Keratinocyte (primary cell): ENCODE measurements around the gene ZNG1C. TPM values are rescaled to one million over a fixed set of nuclear protein-coding genes. Genes with fewer than 3 reads are reported as not detected.
"Not testable (repeated sequence)": the region's sequence is repeated elsewhere in the genome, so short reads cannot be mapped to it uniquely, and the experiment has no call there.

ENCODE experiments used
- DNase-seq: peaks from one replicate; pipeline ENCODE4 v3.0.0-alpha.2; 2011; ENCODE audit warnings: low read depth, missing footprints, low spot score
- FAIRE-seq: peaks from 2 replicates; lab custom pipeline; 2011; peaks lifted over from hg19 to GRCh38; lab: Jason Lieb, UNC
- H2AFZ ChIP-seq: 2 replicates; pipeline ENCODE4 v1.6.0; 2012; ENCODE audit warnings: low read length, control low read depth, inconsistent platforms; ENCODE audit not compliant: control insufficient read depth
- H3K27ac ChIP-seq: 2 replicates; pipeline ENCODE4 v1.5.1; 2011; ENCODE audit warnings: low read length; ENCODE audit not compliant: control insufficient read depth, insufficient read depth
- H3K27me3 ChIP-seq: 3 replicates; pipeline ENCODE4 v1.6.0; 2011; ENCODE audit warnings: low read length; ENCODE audit not compliant: control insufficient read depth, insufficient read depth; ENCODE audit errors: extremely low read depth
- H3K36me3 ChIP-seq, 2 experiments: 2 replicates in 1 of 2; 3 replicates in 1 of 2; pipeline ENCODE4 v1.5.1; 2011; ENCODE audit warnings: low read length in 2 of 2, mild to moderate bottlenecking in 1 of 2; ENCODE audit not compliant: control insufficient read depth in 2 of 2, insufficient read depth in 2 of 2; ENCODE audit errors: extremely low read depth in 1 of 2
- H3K4me1 ChIP-seq: 3 replicates; pipeline ENCODE4 v1.5.1; 2011; ENCODE audit warnings: low read length; ENCODE audit not compliant: control insufficient read depth, insufficient read depth; ENCODE audit errors: extremely low read depth
- H3K4me2 ChIP-seq: 3 replicates; pipeline ENCODE4 v1.6.0; 2011; ENCODE audit warnings: low read depth, low read length; ENCODE audit not compliant: control insufficient read depth, insufficient read depth; ENCODE audit errors: extremely low read depth
- H3K4me3 ChIP-seq, 3 experiments: fragments of 200-600 bp in 1 of 3; sonication (generic) in 1 of 3; 2 replicates in 2 of 3; 3 replicates in 1 of 3; pipeline ENCODE4 v1.5.1; 2011 to 2016; ENCODE audit warnings: low read length in 3 of 3, mild to moderate bottlenecking in 3 of 3, control low read depth in 2 of 3, inconsistent platforms in 1 of 3, low read depth in 1 of 3, mixed read lengths in 1 of 3, mixed run types in 1 of 3, moderate library complexity in 1 of 3; ENCODE audit not compliant: control insufficient read depth in 2 of 3, insufficient read depth in 2 of 3; ENCODE audit errors: extremely low read depth in 1 of 3
- H3K79me2 ChIP-seq: 2 replicates; pipeline ENCODE4 v1.6.0; 2012; ENCODE audit warnings: low read length; ENCODE audit not compliant: control insufficient read depth, insufficient read depth
- H3K9ac ChIP-seq: 3 replicates; pipeline ENCODE4 v1.6.0; 2011; ENCODE audit warnings: low read length; ENCODE audit not compliant: control insufficient read depth, insufficient read depth; ENCODE audit errors: extremely low read depth
- H3K9me1 ChIP-seq: 3 replicates; pipeline ENCODE4 v1.6.0; 2011; ENCODE audit warnings: low read length; ENCODE audit not compliant: control insufficient read depth, insufficient read depth; ENCODE audit errors: extremely low read depth
- H3K9me3 ChIP-seq: 2 replicates; pipeline ENCODE4 v1.5.1; 2012; ENCODE audit warnings: low read depth, low read length; ENCODE audit not compliant: control insufficient read depth
- H4K20me1 ChIP-seq: 3 replicates; pipeline ENCODE4 v1.6.0; 2011; ENCODE audit warnings: low read length; ENCODE audit not compliant: control insufficient read depth, insufficient read depth; ENCODE audit errors: extremely low read depth
- dilution Hi-C: fragments of 300-500 bp; cut with MboI; formaldehyde crosslinking; loops from one replicate; pipeline ENCODE4 v1.7.0; 2020; ENCODE audit warnings: low sequenced_read_pairs; ENCODE audit not compliant: extremely low pct_ligation_motif_present
- polyA plus RNA-seq, 5 experiments: library from polyadenylated mRNA; depleted of rRNA in 3 of 5; stranded (reverse) in 3 of 5; stranded (forward) in 1 of 5; unstranded in 1 of 5; fragments of >200 nt; gene quantifications; 1 replicate in 1 of 5; 2 replicates in 3 of 5; 3 replicates in 1 of 5; pipeline versions ENCODE4 v1.2.1 to v1.2.3, GENCODE V29; 2011 to 2012; ENCODE audit warnings: missing spikeins in 2 of 5, low read depth in 1 of 5, low replicate concordance in 1 of 5

Gene ZNG1C
- polyA plus RNA-seq, 1 donor (not counting 4 experiments of a cell fraction or from before 2014, with no cell fraction given) = 81.1 TPM

DNA sequence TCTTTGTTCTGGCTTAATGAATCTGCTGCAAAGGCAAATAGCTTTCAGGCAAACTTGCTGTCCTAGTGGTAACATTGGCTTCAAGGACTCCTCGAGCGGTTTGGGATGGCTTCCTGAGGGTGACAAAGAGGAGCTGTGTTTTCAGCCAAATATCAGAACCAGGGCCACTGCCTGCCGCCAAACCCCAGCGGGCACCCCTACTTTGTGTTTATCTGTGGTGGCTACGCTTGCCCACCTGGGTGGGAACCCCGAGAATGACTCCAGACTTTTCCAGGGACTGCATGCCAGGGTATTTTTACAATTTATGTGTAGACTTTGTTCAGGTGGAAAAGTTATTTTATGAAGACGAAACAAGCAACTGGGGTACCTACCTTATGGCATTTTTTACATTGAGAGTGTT, 96.2 kb downstream of the ZNG1C start:
- H2AFZ ChIP-seq, H3K79me2 ChIP-seq, H3K9me3 ChIP-seq, FAIRE-seq, H3K4me1 ChIP-seq, H3K9ac ChIP-seq, H3K27ac ChIP-seq, H3K36me3 ChIP-seq, dilution Hi-C loops, H3K9me1 ChIP-seq, DNase-seq, H3K4me3 ChIP-seq, H4K20me1 ChIP-seq, H3K4me2 ChIP-seq, H3K27me3 ChIP-seq: not testable (repeated sequence)

DNA sequence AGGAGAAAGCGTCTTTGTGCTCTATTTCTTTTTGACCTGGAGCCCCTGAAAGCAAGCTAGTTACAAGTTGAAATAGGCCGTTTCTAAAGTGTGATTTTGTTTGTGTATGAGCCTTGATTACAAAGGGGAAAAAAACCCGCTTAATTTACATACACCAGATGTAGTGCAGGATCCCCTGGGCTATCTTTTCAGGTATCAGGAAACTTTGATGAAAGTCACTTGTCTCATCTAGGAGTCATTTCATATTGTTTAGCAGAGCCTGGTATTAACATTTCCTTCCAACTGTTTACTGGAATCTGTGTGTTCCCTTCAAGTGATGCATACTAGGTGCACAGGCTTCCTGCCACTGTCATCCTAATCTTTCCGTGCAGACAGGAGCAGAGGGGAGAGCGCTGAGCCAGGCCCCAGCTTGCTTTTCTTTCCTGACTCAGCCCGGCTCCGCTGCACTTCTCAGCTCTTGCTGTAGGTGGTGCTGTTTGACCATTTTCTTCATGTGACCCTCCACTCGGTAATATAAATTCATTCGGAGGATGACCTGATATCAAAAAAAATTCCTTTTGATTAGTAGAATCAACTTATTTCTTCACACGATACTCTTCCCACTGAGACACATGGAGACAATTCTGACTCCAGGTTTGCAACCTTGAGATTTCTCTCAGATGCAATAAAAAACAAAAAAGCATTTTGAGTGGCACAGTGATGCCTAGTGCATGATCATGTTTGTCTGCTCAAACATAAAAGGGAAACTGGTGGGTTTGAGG, 100.7 kb downstream of the ZNG1C start:
- H3K36me3 ChIP-seq, dilution Hi-C loops, H3K9me3 ChIP-seq, H4K20me1 ChIP-seq, H3K9me1 ChIP-seq, H3K79me2 ChIP-seq, H3K4me2 ChIP-seq, DNase-seq, H3K27me3 ChIP-seq, FAIRE-seq, H3K4me3 ChIP-seq, H3K9ac ChIP-seq, H3K27ac ChIP-seq, H2AFZ ChIP-seq, H3K4me1 ChIP-seq: not testable (repeated sequence)

DNA sequence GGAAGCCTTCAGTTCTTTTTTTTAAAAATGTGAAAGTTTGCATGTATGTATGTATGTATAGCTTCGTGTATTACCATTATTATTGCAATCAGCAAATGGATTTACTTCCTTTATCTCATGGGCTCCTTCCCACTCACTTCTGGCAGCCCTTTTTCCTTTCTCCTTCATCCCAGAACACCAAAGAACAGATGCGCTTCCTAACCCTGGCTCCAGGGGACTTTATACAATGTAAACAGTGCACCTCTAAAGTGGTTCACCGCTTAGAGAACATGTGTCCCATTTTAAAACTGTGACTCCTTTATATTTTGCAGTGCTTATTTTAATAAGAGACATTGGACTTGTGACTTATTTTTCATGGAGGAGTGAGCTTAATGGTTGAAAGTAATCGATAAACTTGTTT, 101.5 kb downstream of the ZNG1C start:
- H3K9ac ChIP-seq, H3K4me1 ChIP-seq, H2AFZ ChIP-seq, H3K4me2 ChIP-seq, H3K79me2 ChIP-seq, dilution Hi-C loops, H3K9me1 ChIP-seq, H4K20me1 ChIP-seq, H3K27ac ChIP-seq, H3K9me3 ChIP-seq, DNase-seq, H3K4me3 ChIP-seq, FAIRE-seq, H3K27me3 ChIP-seq, H3K36me3 ChIP-seq: not testable (repeated sequence)

DNA sequence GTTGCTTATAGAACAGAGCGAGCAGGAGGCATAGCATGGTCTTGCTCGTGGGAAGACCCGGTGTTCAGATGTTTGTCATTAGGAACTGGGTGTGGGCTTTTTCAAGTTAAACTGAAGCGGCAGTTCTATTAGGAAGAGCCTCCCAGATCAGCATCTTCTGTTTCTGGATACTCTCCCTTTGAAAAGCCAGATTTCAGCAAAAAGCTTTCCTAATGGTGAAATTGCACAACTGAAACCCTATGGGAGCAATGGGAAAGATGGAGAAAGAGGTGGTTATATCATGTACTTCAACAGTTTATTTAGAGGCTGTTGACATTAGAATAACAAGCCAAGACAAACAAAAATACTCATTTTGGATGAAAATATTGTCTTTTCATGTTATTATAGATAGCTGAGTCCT, 102.2 kb downstream of the ZNG1C start:
- H3K9ac ChIP-seq, H4K20me1 ChIP-seq, dilution Hi-C loops, H3K4me1 ChIP-seq, H3K36me3 ChIP-seq, DNase-seq, H3K4me2 ChIP-seq, H3K9me1 ChIP-seq, H3K27me3 ChIP-seq, H3K79me2 ChIP-seq, H3K27ac ChIP-seq, H3K9me3 ChIP-seq, FAIRE-seq, H3K4me3 ChIP-seq, H2AFZ ChIP-seq: not testable (repeated sequence)
